Mesodermal cell (in vitro differentiated cells): Measurements from ENCODE around the gene GALNT5. TPM values are rescaled to one million over a fixed set of nuclear protein-coding genes. Genes with fewer than 3 reads are reported as not detected.
"Not testable (repeated sequence)": the region's sequence is repeated elsewhere in the genome, so short reads cannot be mapped to it uniquely, and the experiment has no call there.

Experiments used
- H3K27ac ChIP-seq: 2 replicates; pipeline ENCODE4 v1.7.0; 2013; ENCODE audit warnings: mild to moderate bottlenecking, low read depth, low read length, moderate library complexity; ENCODE audit not compliant: severe bottlenecking
- H3K36me3 ChIP-seq: 2 replicates; pipeline ENCODE4 v1.7.1; 2013; ENCODE audit warnings: mild to moderate bottlenecking, low read length, moderate library complexity; ENCODE audit not compliant: control insufficient read depth, insufficient read depth
- H3K4me1 ChIP-seq: one replicate; pipeline ENCODE4 v1.7.1; 2013; ENCODE audit warnings: mild to moderate bottlenecking, low read length; ENCODE audit not compliant: insufficient read depth, control insufficient read depth, poor library complexity, severe bottlenecking
- H3K4me3 ChIP-seq: 2 replicates; pipeline ENCODE4 v1.7.0; 2013; ENCODE audit warnings: low read length, control low read depth, mild to moderate bottlenecking; ENCODE audit not compliant: insufficient read depth, poor library complexity, severe bottlenecking; ENCODE audit errors: extremely low read depth
- H3K9me3 ChIP-seq: 2 replicates; pipeline ENCODE4 v1.7.1; 2013; ENCODE audit warnings: mild to moderate bottlenecking, low read length, moderate library complexity; ENCODE audit not compliant: control insufficient read depth
- WGBS, 2 experiments: methylation state at CpG; one replicate each; pipeline ENCODE4 v1.1.5; 2013; ENCODE audit warnings: missing lambda C conversion rate in 2 of 2; ENCODE audit not compliant: insufficient coverage in 2 of 2; 5-methylcytosine and 5-hydroxymethylcytosine counted together
- polyA plus RNA-seq, 2 experiments: library from polyadenylated mRNA; stranded (reverse); fragments of 50-300 nt; gene quantifications; one replicate each; pipeline ENCODE4 v1.2.3, GENCODE V29; 2013

GALNT5 gene, protein sequence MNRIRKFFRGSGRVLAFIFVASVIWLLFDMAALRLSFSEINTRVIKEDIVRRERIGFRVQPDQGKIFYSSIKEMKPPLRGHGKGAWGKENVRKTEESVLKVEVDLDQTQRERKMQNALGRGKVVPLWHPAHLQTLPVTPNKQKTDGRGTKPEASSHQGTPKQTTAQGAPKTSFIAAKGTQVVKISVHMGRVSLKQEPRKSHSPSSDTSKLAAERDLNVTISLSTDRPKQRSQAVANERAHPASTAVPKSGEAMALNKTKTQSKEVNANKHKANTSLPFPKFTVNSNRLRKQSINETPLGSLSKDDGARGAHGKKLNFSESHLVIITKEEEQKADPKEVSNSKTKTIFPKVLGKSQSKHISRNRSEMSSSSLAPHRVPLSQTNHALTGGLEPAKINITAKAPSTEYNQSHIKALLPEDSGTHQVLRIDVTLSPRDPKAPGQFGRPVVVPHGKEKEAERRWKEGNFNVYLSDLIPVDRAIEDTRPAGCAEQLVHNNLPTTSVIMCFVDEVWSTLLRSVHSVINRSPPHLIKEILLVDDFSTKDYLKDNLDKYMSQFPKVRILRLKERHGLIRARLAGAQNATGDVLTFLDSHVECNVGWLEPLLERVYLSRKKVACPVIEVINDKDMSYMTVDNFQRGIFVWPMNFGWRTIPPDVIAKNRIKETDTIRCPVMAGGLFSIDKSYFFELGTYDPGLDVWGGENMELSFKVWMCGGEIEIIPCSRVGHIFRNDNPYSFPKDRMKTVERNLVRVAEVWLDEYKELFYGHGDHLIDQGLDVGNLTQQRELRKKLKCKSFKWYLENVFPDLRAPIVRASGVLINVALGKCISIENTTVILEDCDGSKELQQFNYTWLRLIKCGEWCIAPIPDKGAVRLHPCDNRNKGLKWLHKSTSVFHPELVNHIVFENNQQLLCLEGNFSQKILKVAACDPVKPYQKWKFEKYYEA
- 0.96 TPM for polyA plus RNA-seq (2013, experiment 1 of 2)
- 0.61 TPM for polyA plus RNA-seq (2013, experiment 2 of 2)

DNA sequence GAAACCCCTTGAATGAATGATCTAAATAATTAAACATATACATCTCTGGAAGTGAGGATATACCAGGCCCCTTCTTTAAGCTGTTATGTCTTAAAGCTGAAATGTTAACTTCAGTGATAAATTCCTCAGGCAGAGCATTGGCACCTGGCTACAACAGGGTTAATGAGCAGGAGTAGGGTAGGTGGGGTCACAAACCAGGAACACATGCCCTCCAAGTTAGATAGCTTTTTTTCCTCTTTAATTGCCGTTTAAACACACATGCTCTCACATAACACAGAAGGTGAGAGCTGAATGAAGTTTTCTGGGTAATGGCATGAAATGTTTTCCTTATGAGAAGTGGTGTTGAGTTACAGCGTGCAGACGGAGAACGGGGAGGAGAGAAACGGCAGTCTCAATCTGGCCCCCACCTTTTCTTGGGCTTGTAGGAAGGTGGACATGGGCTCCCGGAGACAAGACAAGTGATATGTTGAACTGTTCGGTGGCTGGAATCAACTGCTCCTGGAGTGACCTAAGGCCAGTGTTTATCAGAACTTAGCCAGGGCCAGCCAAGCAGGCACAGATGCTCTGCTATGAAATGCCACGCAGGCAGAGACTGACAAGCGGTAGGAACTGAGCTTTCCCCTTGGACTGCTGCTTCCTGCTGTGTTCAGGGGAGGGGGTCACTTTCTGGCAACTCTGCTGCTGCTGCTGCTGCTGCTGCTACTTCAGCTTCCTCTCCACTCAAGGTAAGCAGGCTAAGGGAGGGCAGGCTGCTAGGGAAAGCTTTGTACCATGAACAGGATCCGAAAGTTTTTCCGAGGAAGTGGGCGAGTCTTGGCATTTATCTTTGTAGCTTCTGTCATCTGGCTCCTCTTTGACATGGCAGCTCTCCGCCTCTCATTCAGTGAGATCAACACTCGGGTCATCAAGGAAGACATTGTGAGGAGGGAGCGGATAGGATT is at the start of gene GALNT5:
GALNT5 (plus strand) TSS at position 394 of the 941 bp plus-strand sequence; CDS start at position 772, 378 bp downstream.
- WGBS, 2 experiments = 24 to 36% methylated on average over 7 to 11 of the region's 15 CpGs
- Histone ChIP-seq H3K4me1 (peaks cover 14% of the 10 kb centered on the region), H3K9me3 (no peaks in the 10 kb centered on the region), H3K36me3 (no peaks in the 10 kb centered on the region), H3K27ac (peak within 1 kb of the TSS; percentile 57), H3K4me3 (peak within 1 kb of the TSS; percentile 14)

DNA sequence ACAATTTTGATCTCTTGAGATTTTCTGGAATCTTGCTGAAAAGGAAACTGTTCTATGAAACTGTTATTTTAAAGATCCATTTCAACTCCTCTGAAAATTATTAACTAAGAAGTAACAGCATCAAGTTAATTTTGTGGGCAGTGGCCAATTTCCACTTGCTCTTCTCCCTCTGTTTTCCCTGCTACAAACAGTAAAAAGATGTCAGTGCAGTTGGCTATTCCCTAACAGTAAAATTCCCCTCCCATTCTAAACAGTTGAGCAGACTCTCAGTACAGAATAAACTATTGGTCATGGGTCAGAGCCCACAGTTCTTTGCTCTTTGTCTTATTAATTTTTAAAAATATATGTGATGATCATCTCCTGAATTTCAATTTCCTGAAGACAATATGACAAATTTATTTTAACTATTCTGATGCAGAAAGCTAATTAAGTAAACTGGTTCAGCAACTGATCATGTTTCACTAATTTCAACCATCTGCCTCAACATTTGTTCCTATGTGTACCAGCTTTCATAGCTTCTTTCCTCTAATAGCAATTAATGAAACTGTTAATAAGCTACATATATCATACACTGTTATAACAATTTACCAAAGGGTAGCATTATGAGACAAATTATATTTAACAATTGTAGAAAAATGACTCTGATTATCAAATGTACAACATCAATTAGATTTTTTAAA is 41.1 kb upstream of the GALNT5 start:
- no peaks in the 10 kb centered on the region for H3K36me3 ChIP-seq

DNA sequence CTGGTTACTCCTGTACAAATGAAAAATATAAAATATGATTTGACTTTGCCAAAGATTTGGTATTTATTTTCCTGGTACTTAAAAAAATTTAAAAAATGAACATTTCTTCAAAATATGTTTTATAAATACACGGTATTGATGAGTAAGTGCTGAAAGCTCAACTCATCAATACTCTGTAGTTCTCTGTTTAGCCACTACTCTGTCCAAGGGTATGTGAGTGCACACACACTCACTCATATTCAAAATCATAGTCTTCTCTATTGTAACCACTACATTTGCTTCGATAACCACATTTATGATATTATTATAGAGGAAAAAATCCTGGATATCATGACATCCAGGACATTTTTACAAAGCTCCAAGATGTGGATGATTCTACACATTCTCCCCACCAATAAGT is 40.1 kb upstream of the GALNT5 start:
- no peak overlapping the region for H3K27ac ChIP-seq
- 100% methylated on average over 1 of the region's 2 CpGs; no CpG with 5 or more reads in 1 of the 2 experiments for WGBS, 2 experiments
- no peaks in the 10 kb centered on the region for H3K36me3 ChIP-seq
- H3K4me1 ChIP-seq = no peaks in the 10 kb centered on the region
- no peak overlapping the region for H3K4me3 ChIP-seq
- H3K9me3 ChIP-seq = no peaks in the 10 kb centered on the region

More for the DNA sequence above, 41.1 kb upstream of the GALNT5 start:
- Histone ChIP-seq H3K4me1 (no peaks in the 10 kb centered on the region), H3K9me3 (no peaks in the 10 kb centered on the region), H3K4me3 (no peak overlapping the region), H3K27ac (no peak overlapping the region)

DNA sequence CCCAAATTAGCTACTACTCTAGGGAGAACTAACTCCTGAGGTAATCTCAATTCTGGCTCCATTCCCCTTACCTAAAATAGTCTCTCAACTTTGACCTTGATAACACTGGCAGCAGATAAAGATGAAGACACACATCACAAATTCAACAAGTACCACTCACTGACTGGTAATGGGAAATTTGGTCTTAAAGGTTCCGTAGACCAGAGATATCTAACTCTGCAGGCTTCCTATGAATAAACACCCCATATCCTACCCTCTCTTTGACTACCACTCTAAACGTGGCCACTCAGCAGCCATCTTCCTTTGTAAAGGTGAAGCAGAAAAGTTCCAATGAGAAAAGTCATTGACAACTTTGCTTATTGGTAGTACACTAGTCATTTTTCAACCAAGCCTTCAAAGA is 38.6 kb upstream of the GALNT5 start:
- WGBS, 2 experiments = 100% methylated on average over 1 of the region's 2 CpGs; no CpG with 5 or more reads in 1 of the 2 experiments
- Histone ChIP-seq H3K36me3 (no peaks in the 10 kb centered on the region), H3K4me1 (no peaks in the 10 kb centered on the region)

DNA sequence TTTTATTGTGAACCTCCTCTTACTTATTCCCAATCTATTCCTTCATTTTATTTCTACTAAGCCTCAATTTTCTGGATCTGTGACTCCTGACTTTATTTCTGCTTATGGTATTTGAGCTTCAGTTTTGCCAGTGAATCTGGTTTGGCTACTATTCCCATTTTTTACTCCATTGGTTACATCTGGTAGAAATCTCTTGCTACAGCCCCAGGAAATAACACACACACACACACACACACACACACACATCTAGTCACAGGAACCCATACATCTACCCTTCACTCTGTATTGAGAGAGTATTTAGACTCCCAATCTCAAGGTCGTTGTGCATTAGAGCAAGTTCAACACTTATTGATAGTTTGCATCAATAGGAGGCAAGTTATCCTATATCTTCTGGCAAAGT is 37.0 kb upstream of the GALNT5 start:
- Histone ChIP-seq H3K4me3 (no peak overlapping the region), H3K4me1 (no peaks in the 10 kb centered on the region), H3K27ac (no peak overlapping the region), H3K9me3 (no peaks in the 10 kb centered on the region), H3K36me3 (no peaks in the 10 kb centered on the region)
- no CpG with 5 or more reads among the region's 1 CpG for WGBS, 2 experiments

More for the DNA sequence above, 38.6 kb upstream of the GALNT5 start:
- H3K27ac ChIP-seq = no peak overlapping the region
- no peaks in the 10 kb centered on the region for H3K9me3 ChIP-seq
- H3K4me3 ChIP-seq = no peak overlapping the region

DNA sequence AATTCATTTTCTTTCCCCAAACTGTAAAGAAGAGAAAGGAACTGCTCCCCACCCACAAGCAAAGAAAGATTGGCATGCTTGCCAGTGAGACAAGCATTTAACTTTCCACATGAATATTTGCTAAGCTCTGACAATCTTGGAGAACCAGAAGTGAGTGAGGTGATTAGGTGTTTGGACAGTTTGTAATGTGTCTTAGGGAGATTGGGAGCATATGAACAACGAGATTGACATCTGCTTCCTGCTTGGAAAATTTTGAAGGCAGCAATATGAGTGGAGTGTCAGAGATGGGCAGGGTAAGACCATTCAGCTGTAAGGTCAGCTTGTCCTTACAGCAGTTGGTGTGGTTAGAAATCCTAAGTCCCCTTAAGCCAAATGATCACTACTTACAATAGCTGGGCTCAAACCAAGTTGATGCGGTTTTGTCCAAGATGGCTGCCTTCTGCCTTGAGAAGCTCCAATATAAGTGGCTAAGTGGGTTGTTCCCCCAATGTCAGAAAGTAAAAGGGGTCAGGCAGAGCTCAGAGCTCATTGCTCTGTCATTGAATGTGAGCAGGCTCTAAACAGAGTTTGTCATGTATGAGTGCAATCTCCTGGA is 36.0 kb upstream of the GALNT5 start:
- Histone ChIP-seq H3K36me3 (no peaks in the 10 kb centered on the region), H3K9me3 (no peaks in the 10 kb centered on the region), H3K4me3 (no peak overlapping the region), H3K27ac (no peak overlapping the region), H3K4me1 (no peaks in the 10 kb centered on the region)
- WGBS, 2 experiments = 75 to 85% methylated on average over 1 of the region's 2 CpGs

DNA sequence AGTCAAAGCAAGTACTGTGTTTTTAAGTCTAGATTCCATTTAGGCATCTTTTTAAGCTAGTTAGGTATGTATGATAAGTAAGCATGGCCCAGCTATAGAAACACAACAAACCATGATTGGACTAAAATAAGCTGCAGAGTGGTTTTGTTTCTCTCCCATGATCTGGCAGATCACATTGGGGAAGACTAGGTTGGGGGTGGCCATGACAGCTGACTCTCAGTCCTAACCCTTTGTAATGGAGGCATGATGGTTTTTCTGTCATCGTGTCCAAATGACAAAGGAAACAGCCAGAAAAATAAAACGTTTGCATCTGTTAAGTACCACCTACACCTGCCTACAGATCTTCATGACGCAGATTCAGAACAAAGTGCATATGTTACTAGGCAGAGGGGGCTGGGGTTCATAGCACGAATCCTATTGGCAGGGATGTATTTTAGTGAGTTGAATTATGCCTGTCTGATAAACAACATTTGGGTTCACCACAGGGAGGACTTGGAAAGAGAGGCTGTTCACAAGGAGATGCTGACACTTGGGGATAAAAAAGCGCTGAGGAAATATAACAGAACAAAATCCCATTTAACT is 33.8 kb upstream of the GALNT5 start:
- Histone ChIP-seq H3K36me3 (no peaks in the 10 kb centered on the region), H3K4me1 (no peaks in the 10 kb centered on the region), H3K9me3 (no peaks in the 10 kb centered on the region), H3K4me3 (no peak overlapping the region), H3K27ac (no peak overlapping the region)
- WGBS, 2 experiments = 60 to 76% methylated on average over 1 to 3 of the region's 5 CpGs

DNA sequence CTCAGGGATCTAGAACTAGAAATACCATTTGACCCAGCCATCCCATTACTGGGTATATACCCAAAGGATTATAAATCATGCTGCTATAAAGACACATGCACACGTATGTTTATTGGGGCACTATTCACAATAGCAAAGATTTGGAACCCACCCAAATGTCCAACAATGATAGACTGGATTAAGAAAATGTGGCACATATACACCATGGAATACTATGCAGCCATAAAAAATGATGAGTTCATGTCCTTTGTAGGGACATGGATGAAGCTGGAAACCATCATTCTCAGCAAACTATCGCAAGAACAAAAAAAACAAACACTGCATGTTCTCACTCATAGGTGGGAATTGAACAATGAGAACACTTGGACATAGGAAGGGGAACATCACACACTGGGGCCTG is 33.1 kb upstream of the GALNT5 start:
- H3K36me3 ChIP-seq, H3K27ac ChIP-seq, H3K4me1 ChIP-seq, H3K9me3 ChIP-seq, H3K4me3 ChIP-seq: not testable (repeated sequence)
- WGBS, 2 experiments = no CpG with 5 or more reads among the region's 2 CpGs

DNA sequence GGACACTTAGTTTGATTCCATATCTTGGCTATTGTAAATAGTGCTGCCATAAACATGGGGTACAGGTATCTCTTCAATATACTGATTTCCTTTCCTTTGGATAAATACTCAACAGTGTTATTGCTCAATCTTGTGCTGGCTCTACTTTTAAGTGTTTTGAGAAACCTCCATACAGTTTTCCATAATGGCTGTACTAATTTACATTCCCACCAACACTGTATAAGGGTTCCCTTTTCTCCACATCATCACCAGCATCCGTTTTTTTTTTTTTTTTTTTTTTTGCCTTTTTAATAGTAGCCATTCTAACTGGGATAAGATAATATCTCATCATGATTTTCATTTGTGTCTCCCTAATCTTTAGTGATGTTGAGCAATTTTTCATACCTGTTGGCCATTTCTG is 29.9 kb upstream of the GALNT5 start:
- no peaks in the 10 kb centered on the region for H3K9me3 ChIP-seq
- no peaks in the 10 kb centered on the region for H3K36me3 ChIP-seq
- no peaks in the 10 kb centered on the region for H3K4me1 ChIP-seq
- no peak overlapping the region for H3K4me3 ChIP-seq
- no CpG with 5 or more reads among the region's 1 CpG for WGBS, 2 experiments
- no peak overlapping the region for H3K27ac ChIP-seq
